ENCODE measurements around the gene RAB15. TPM values are rescaled to one million over a fixed set of nuclear protein-coding genes. Genes with fewer than 3 reads are reported as not detected.

The RAB15 gene
- polyA plus RNA-seq, 4 donors = 12.2 to 47.9 (median 16.8) TPM

GRCh38 chr14:64995291-64995690 is 23.2 kb upstream of the RAB15 start:
- FAIRE-seq = no peak
- no peak overlapping the region for H3K4me3 ChIP-seq (ENCODE audit: low read depth in 1 of 3, low read length in 3 of 3)
- no peak overlapping the region for H3K27ac ChIP-seq (ENCODE audit: low read depth in 1 of 3, low read length in 2 of 3)
- DNase-seq = no peak
- peaks cover 0 to 2% (median 0%) of the 10 kb centered on the region in 3 donors for H3K4me1 ChIP-seq (ENCODE audit: control insufficient read depth in 3 of 3, insufficient read depth in 2 of 3, low read depth in 1 of 3, low read length in 2 of 3)
- H3K9me3 ChIP-seq (ENCODE audit: control insufficient read depth in 2 of 2, insufficient read depth in 1 of 2, low read depth in 1 of 2, low read length in 1 of 2) = no peaks in the 10 kb centered on the region
- peaks cover 0 to 9% (median 0%) of the 10 kb centered on the region in 3 donors for H3K36me3 ChIP-seq (ENCODE audit: control insufficient read depth in 3 of 3, insufficient read depth in 2 of 3, low read depth in 1 of 3, low read length in 3 of 3)
- 89 to 91% (median 90%) methylated on average over 3 of the region's 3 CpGs for WGBS, 3 donors
- no peaks in the 10 kb centered on the region for H3K27me3 ChIP-seq (ENCODE audit: control insufficient read depth in 3 of 3, insufficient read depth in 3 of 3, low read length in 3 of 3)

DNA sequence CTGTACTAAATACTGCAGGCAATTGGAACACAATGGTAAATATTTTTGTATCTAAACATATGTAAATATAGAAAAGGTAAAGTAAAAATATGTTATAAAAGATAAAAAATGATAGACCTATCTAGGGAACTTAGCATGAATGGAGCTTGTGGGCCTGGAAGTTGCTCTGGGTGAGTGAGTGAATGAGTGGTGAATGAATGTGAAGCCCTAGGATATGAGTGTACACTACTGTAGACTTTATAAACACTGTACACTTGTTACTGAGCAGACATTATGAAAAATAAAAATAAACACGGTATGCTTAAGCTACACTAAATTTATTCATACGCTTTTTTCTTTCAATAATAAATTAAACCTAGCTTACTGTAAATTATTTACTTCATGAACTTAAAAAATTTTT is 22.4 kb upstream of the RAB15 start:
- no peaks in the 10 kb centered on the region for H3K27me3 ChIP-seq (ENCODE audit: control insufficient read depth in 3 of 3, insufficient read depth in 3 of 3, low read length in 3 of 3)
- FAIRE-seq = no peak
- 91 to 99% (median 94%) methylated on average over 2 of the region's 2 CpGs for WGBS, 3 donors

GRCh38 chr14:64993266-64993930 is 21.3 kb upstream of the RAB15 start:
- no peaks in the 10 kb centered on the region for H3K27me3 ChIP-seq (ENCODE audit: control insufficient read depth in 3 of 3, insufficient read depth in 3 of 3, low read length in 3 of 3)
- peaks cover 0 to 17% (median 0%) of the 10 kb centered on the region in 3 donors for H3K36me3 ChIP-seq (ENCODE audit: control insufficient read depth in 3 of 3, insufficient read depth in 2 of 3, low read depth in 1 of 3, low read length in 3 of 3)
- WGBS, 3 donors = 96 to 100% (median 98%) methylated on average over 3 of the region's 3 CpGs
- no peak overlapping the region for H3K27ac ChIP-seq (ENCODE audit: low read depth in 1 of 3, low read length in 2 of 3)
- FAIRE-seq (no peak), DNase-seq (no peak)
- no peak overlapping the region for H3K4me3 ChIP-seq (ENCODE audit: low read depth in 1 of 3, low read length in 3 of 3)
- H3K9me3 ChIP-seq (ENCODE audit: control insufficient read depth in 2 of 2, insufficient read depth in 1 of 2, low read depth in 1 of 2, low read length in 1 of 2) = no peaks in the 10 kb centered on the region
- no peaks in the 10 kb centered on the region for H3K4me1 ChIP-seq (ENCODE audit: control insufficient read depth in 3 of 3, insufficient read depth in 2 of 3, low read depth in 1 of 3, low read length in 2 of 3)

More for the DNA sequence above, 22.4 kb upstream of the RAB15 start:
- Histone ChIP-seq H3K36me3 (ENCODE audit: control insufficient read depth in 3 of 3, insufficient read depth in 2 of 3, low read depth in 1 of 3, low read length in 3 of 3) (peaks cover 0 to 14% (median 0%) of the 10 kb centered on the region in 3 donors), H3K4me1 (ENCODE audit: control insufficient read depth in 3 of 3, insufficient read depth in 2 of 3, low read depth in 1 of 3, low read length in 2 of 3) (peaks cover 0 to 2% (median 0%) of the 10 kb centered on the region in 3 donors), H3K4me3 (ENCODE audit: low read depth in 1 of 3, low read length in 3 of 3) (no peak overlapping the region), H3K9me3 (ENCODE audit: control insufficient read depth in 2 of 2, insufficient read depth in 1 of 2, low read depth in 1 of 2, low read length in 1 of 2) (no peaks in the 10 kb centered on the region), H3K27ac (ENCODE audit: low read depth in 1 of 3, low read length in 2 of 3) (no peak overlapping the region)
- DNase-seq = no peak

DNA sequence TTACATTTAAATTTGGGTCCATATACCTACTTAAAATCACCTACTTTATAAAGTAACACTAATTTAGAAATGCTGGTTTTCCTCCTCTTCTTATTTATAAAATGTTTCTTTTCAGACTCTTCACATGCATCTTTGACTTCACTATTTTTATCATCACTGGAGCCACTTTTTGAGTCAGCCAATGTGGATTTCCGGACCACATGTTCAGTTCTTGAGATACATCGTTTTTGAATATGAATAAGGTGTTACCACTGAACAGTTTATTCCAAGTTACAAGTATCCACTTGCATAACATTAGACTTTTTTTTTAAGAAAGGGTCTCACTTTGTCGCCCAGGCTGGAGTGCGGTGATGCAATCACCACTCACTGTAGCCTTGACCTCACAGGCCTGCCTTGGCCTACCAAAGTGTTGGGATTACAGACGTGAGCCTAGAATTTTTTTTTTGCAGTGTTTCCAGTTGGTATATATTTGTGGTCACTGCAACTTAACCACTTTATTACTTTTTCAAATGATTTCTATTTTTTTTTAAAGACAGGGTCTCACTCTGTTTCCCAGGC is 20.3 kb upstream of the RAB15 start:
- Histone ChIP-seq H3K4me3 (ENCODE audit: low read depth in 1 of 3, low read length in 3 of 3) (no peak overlapping the region), H3K27me3 (ENCODE audit: control insufficient read depth in 3 of 3, insufficient read depth in 3 of 3, low read length in 3 of 3) (no peaks in the 10 kb centered on the region), H3K36me3 (ENCODE audit: control insufficient read depth in 3 of 3, insufficient read depth in 2 of 3, low read depth in 1 of 3, low read length in 3 of 3) (peaks cover 0 to 17% (median 0%) of the 10 kb centered on the region in 3 donors), H3K27ac (ENCODE audit: low read depth in 1 of 3, low read length in 2 of 3) (no peak overlapping the region), H3K4me1 (ENCODE audit: control insufficient read depth in 3 of 3, insufficient read depth in 2 of 3, low read depth in 1 of 3, low read length in 2 of 3) (peaks cover 0 to 2% (median 0%) of the 10 kb centered on the region in 3 donors), H3K9me3 (ENCODE audit: control insufficient read depth in 2 of 2, insufficient read depth in 1 of 2, low read depth in 1 of 2, low read length in 1 of 2) (no peaks in the 10 kb centered on the region)
- FAIRE-seq = no peak
- 69 to 89% (median 81%) methylated on average over 5 of the region's 5 CpGs for WGBS, 3 donors
- DNase-seq = no peak

DNA sequence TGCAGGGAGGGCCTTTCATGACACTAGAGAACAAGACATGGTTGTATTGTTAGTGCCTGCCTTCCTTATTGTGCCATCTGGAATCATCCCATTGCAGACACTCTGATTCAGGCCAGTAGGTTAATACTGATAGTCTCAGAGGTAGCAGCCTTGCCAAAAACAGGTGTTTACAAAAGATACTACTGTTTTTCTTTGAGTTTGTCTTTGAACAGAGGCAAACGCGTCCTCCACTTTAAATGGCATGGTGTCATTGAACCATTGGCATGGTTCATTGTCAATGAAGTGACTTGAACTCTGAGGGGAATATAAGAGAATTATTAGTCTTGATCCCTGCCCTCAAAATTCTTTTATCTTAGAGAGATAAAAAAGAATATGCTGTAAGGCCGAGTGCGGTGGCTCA is 18.8 kb upstream of the RAB15 start:
- Histone ChIP-seq H3K4me1 (ENCODE audit: control insufficient read depth in 3 of 3, insufficient read depth in 2 of 3, low read depth in 1 of 3, low read length in 2 of 3) (peaks cover 2 to 5% (median 3%) of the 10 kb centered on the region in 3 donors), H3K9me3 (ENCODE audit: control insufficient read depth in 2 of 2, insufficient read depth in 1 of 2, low read depth in 1 of 2, low read length in 1 of 2) (no peaks in the 10 kb centered on the region), H3K27me3 (ENCODE audit: control insufficient read depth in 3 of 3, insufficient read depth in 3 of 3, low read length in 3 of 3) (no peaks in the 10 kb centered on the region), H3K4me3 (ENCODE audit: low read depth in 1 of 3, low read length in 3 of 3) (no peak overlapping the region), H3K27ac (ENCODE audit: low read depth in 1 of 3, low read length in 2 of 3) (no peak overlapping the region), H3K36me3 (ENCODE audit: control insufficient read depth in 3 of 3, insufficient read depth in 2 of 3, low read depth in 1 of 3, low read length in 3 of 3) (peaks cover 0 to 14% (median 0%) of the 10 kb centered on the region in 3 donors)
- WGBS, 3 donors = 85 to 92% (median 88%) methylated on average over 4 of the region's 4 CpGs
- DNase-seq (no peak), FAIRE-seq (no peak)

- no peak overlapping the region for H3K27ac ChIP-seq (ENCODE audit: low read depth in 1 of 3, low read length in 2 of 3)
- H3K36me3 ChIP-seq (ENCODE audit: control insufficient read depth in 3 of 3, insufficient read depth in 2 of 3, low read depth in 1 of 3, low read length in 3 of 3) = peaks cover 0 to 14% (median 0%) of the 10 kb centered on the region in 3 donors
- no peaks in the 10 kb centered on the region for H3K27me3 ChIP-seq (ENCODE audit: control insufficient read depth in 3 of 3, insufficient read depth in 3 of 3, low read length in 3 of 3)
- 64 to 88% (median 65%) methylated on average over 3 of the region's 3 CpGs for WGBS, 3 donors
- no peak for DNase-seq
- H3K4me1 ChIP-seq (ENCODE audit: control insufficient read depth in 3 of 3, insufficient read depth in 2 of 3, low read depth in 1 of 3, low read length in 2 of 3) = peaks cover 2 to 5% (median 3%) of the 10 kb centered on the region in 3 donors
- no peak for FAIRE-seq
- no peak overlapping the region for H3K4me3 ChIP-seq (ENCODE audit: low read depth in 1 of 3, low read length in 3 of 3)
- no peaks in the 10 kb centered on the region for H3K9me3 ChIP-seq (ENCODE audit: control insufficient read depth in 2 of 2, insufficient read depth in 1 of 2, low read depth in 1 of 2, low read length in 1 of 2)
Observed at GRCh38 chr14:64990296-64990695, 18.2 kb upstream of the RAB15 start.

DNA sequence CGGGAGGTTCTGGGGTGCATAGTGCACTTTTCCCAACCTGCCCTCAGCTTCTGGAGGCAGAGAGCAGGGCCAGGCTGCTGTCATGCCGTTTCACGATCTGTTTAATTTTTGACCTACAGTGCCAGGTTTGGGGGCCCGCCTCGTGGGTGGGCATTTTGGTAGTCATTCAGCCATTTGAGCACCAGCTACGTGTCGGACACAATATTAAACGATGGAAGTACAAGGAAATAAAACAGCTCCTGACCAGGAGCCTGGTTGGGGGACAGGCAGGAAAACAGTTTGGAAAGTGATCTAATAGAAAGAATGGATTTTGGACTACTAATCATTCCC is 15.3 kb upstream of the RAB15 start:
- FAIRE-seq (no peak), DNase-seq (no peak)
- Histone ChIP-seq H3K27ac (ENCODE audit: low read depth in 1 of 3, low read length in 2 of 3) (peak overlapping the region; percentile 62 to 97 (median 86)), H3K36me3 (ENCODE audit: control insufficient read depth in 3 of 3, insufficient read depth in 2 of 3, low read depth in 1 of 3, low read length in 3 of 3) (peaks cover 0 to 8% (median 0%) of the 10 kb centered on the region in 3 donors), H3K27me3 (ENCODE audit: control insufficient read depth in 3 of 3, insufficient read depth in 3 of 3, low read length in 3 of 3) (no peaks in the 10 kb centered on the region), H3K9me3 (ENCODE audit: control insufficient read depth in 2 of 2, insufficient read depth in 1 of 2, low read depth in 1 of 2, low read length in 1 of 2) (no peaks in the 10 kb centered on the region), H3K4me3 (ENCODE audit: low read depth in 1 of 3, low read length in 3 of 3) (peak overlapping the region; percentile 43 to 80 (median 64)), H3K4me1 (ENCODE audit: control insufficient read depth in 3 of 3, insufficient read depth in 2 of 3, low read depth in 1 of 3, low read length in 2 of 3) (peaks cover 2 to 6% (median 5%) of the 10 kb centered on the region in 3 donors)
- WGBS, 3 donors = 0 to 1% (median 1%) methylated on average over 8 of the region's 8 CpGs

DNA sequence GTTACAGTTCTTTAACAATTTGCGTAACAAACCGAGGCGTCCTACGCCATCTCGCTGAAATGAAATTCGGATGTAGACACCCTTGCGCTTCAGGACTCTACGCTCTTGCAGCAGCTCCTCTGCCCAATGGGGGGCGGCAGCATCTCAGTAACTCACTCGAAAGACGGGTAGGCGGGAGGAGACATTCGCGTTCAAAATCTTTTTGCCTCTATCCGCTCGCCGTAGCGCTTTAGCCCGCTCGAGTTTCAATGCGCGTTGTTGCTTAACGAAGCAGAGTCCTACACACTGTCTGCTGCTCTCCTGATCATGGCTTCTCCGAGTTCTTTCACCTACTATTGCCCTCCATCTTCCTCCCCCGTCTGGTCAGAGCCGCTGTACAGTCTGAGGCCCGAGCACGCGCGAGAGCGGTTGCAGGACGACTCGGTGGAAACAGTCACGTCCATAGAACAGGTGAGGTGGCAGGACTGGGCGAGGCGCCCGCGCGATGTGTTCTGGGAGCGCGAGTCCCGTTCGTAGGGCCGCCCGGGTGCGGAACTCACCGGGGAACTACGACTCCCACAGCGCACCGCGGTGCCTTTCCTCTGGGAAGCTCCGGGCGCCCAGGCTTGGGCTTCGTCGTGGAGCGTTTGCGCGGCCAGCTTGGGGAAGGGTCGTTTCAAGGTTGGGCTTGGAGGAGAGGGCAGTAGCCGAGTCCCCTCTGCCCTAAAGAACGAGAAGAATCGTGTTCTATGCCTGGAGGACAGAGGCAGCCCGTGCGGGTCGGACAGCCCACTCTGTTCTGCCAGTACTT is 14.7 kb upstream of the RAB15 start, which contains the start of gene FNTB:
Gene FNTB, plus strand, starts transcription at position 248 of the 790 bp plus-strand sequence. Its CDS starts 59 bp downstream, at position 307.
- H3K9me3 ChIP-seq (ENCODE audit: control insufficient read depth in 2 of 2, insufficient read depth in 1 of 2, low read depth in 1 of 2, low read length in 1 of 2) = no peaks in the 10 kb centered on the region
- no peak for FAIRE-seq
- DNase-seq = peak; percentile 96 to 99
- H3K27ac ChIP-seq (ENCODE audit: low read depth in 1 of 3, low read length in 2 of 3) = peak within 1 kb of the TSS; percentile 62 to 97 (median 86)
- H3K4me3 ChIP-seq (ENCODE audit: low read depth in 1 of 3, low read length in 3 of 3) = peak within 1 kb of the TSS; percentile 43 to 80 (median 64)
- WGBS, 3 donors = 0 to 1% (median 0%) methylated on average over 65 of the region's 65 CpGs
- H3K27me3 ChIP-seq (ENCODE audit: control insufficient read depth in 3 of 3, insufficient read depth in 3 of 3, low read length in 3 of 3) = no peaks in the 10 kb centered on the region
- H3K4me1 ChIP-seq (ENCODE audit: control insufficient read depth in 3 of 3, insufficient read depth in 2 of 3, low read depth in 1 of 3, low read length in 2 of 3) = peaks cover 2 to 6% (median 5%) of the 10 kb centered on the region in 3 donors
- H3K36me3 ChIP-seq (ENCODE audit: control insufficient read depth in 3 of 3, insufficient read depth in 2 of 3, low read depth in 1 of 3, low read length in 3 of 3) = peaks cover 0 to 7% (median 0%) of the 10 kb centered on the region in 3 donors
